Smooth muscle cell of the pulmonary artery (primary cell): Measurements from ENCODE around the gene ENPP1. TPM values are rescaled to one million over a fixed set of nuclear protein-coding genes. Genes with fewer than 3 reads are reported as not detected.

Source experiments
- total RNA-seq: library from RNA; depleted of rRNA; stranded (reverse); fragments of >200 nt; gene quantifications from 2 replicates; pipeline ENCODE4 v1.2.3, GENCODE V29; 2014

Gene ENPP1
- 4.8 and 37.4 TPM in 2 replicates for total RNA-seq

GRCh38 chr6:131807644-131808459 is at the start of gene ENPP1:
TSS of gene ENPP1 (plus strand) at chr6:131808020. CDS start at chr6:131808036, 16 bp downstream.

Other genes with a start within 250 kb of the ENPP1 start
- gene ARG1, start 234.8 kb upstream of the ENPP1 start, total RNA-seq: not detected in 2 replicates
- 28.2 and 35.6 TPM in 2 replicates for gene MED23, start 179.8 kb upstream of the ENPP1 start, total RNA-seq
- gene ENPP3, start 170.7 kb upstream of the ENPP1 start, total RNA-seq: 0.13 and 0.23 TPM in 2 replicates
- gene OR2A4, start 106.6 kb upstream of the ENPP1 start, total RNA-seq: not detected in 2 replicates
- gene CTAGE9, start 97.0 kb upstream of the ENPP1 start, total RNA-seq: not detected in 2 replicates
- gene CCN2, start 143.4 kb downstream of the ENPP1 start, total RNA-seq: 658 and 710 TPM in 2 replicates